HepG2 (cell line): Measurements from ENCODE around the gene DDX28. TPM values are rescaled to one million over a fixed set of nuclear protein-coding genes. Genes with fewer than 3 reads are reported as not detected.
A peak's percentile ranks its signal among the peaks of the same experiment; 100 is the strongest.

Experiments
- BATF2 ChIP-seq: sonication (generic); formaldehyde crosslinking; IDR thresholded peaks from 2 replicates; pipeline ENCODE4 v1.8.0; 2022; ENCODE audit warnings: mild to moderate bottlenecking, missing genetic modification reagents, moderate library complexity
- DDIT3 ChIP-seq: sonication (generic); formaldehyde crosslinking; IDR thresholded peaks from 2 replicates; pipeline ENCODE4 v1.4.0; 2020; ENCODE audit warnings: mild to moderate bottlenecking, missing genetic modification reagents
- ETV6 ChIP-seq: sonication (generic); formaldehyde crosslinking; conservative IDR thresholded peaks from 2 replicates; pipeline ENCODE4 v1.4.0; 2020; ENCODE audit warnings: missing genetic modification reagents
- HDAC1 ChIP-seq: sonication (generic); formaldehyde crosslinking; IDR thresholded peaks from 2 replicates; pipeline ENCODE4 v1.5.1; 2020; ENCODE audit warnings: mild to moderate bottlenecking, missing genetic modification reagents
- JUND ChIP-seq: sonication (generic); formaldehyde crosslinking; IDR thresholded peaks from 2 replicates; pipeline ENCODE4 v1.8.0; 2022; ENCODE audit warnings: mild to moderate bottlenecking, missing genetic modification reagents
- MBNL3 ChIP-seq: fragments of 250-450 bp; sonication (Bioruptor Pico); conservative IDR thresholded peaks from 2 replicates; pipeline ENCODE4 v1.8.0; 2022; ENCODE audit warnings: mild to moderate bottlenecking, inconsistent platforms
- NCOA1 ChIP-seq: sonication (generic); formaldehyde crosslinking; IDR thresholded peaks from 2 replicates; pipeline ENCODE4 v1.9.0; 2021; ENCODE audit warnings: missing genetic modification reagents
- PRMT3 ChIP-seq: sonication (generic); formaldehyde crosslinking; IDR thresholded peaks from 2 replicates; pipeline ENCODE4 v1.8.1; 2022; ENCODE audit warnings: low read depth, mild to moderate bottlenecking, moderate library complexity, missing genetic modification reagents, borderline replicate concordance
- REL ChIP-seq: sonication (generic); formaldehyde crosslinking; conservative IDR thresholded peaks from 2 replicates; pipeline ENCODE4 v1.8.0; 2022; ENCODE audit warnings: mild to moderate bottlenecking, missing genetic modification reagents, moderate library complexity
- TCF7 ChIP-seq: sonication (generic); IDR thresholded peaks from 2 replicates; pipeline ENCODE4 v1.6.1; 2016; ENCODE audit warnings: antibody characterized with exemption, low read depth
- TERF1 ChIP-seq: sonication (generic); formaldehyde crosslinking; IDR thresholded peaks from 2 replicates; pipeline ENCODE4 v1.8.0; 2022; ENCODE audit warnings: mild to moderate bottlenecking, missing genetic modification reagents, moderate library complexity
- ZNF10 ChIP-seq: sonication (generic); formaldehyde crosslinking; IDR thresholded peaks from 2 replicates; pipeline ENCODE4 v1.4.0; 2020; ENCODE audit warnings: mild to moderate bottlenecking, low read depth, missing genetic modification reagents, borderline replicate concordance
- ZNF224 ChIP-seq: sonication (generic); formaldehyde crosslinking; IDR thresholded peaks from 2 replicates; pipeline ENCODE4 v1.5.0; 2020; ENCODE audit warnings: mild to moderate bottlenecking, missing genetic modification reagents
- ZNF253 ChIP-seq: sonication (generic); formaldehyde crosslinking; IDR thresholded peaks from 2 replicates; pipeline ENCODE4 v1.8.0; 2022; ENCODE audit warnings: mild to moderate bottlenecking, missing genetic modification reagents, borderline replicate concordance
- ZNF468 ChIP-seq: sonication (generic); formaldehyde crosslinking; IDR thresholded peaks from 2 replicates; pipeline ENCODE4 v1.8.0; 2022; ENCODE audit warnings: mild to moderate bottlenecking, moderate library complexity, missing genetic modification reagents
- ZNF770 ChIP-seq: sonication (generic); formaldehyde crosslinking; IDR thresholded peaks from 2 replicates; pipeline ENCODE4 v1.5.0; 2020; ENCODE audit warnings: mild to moderate bottlenecking, missing genetic modification reagents
- ZNF776 ChIP-seq: sonication (generic); formaldehyde crosslinking; IDR thresholded peaks from 2 replicates; pipeline ENCODE4 v1.4.0; 2020; ENCODE audit warnings: mild to moderate bottlenecking, missing genetic modification reagents
- ZNF780A ChIP-seq: sonication (generic); formaldehyde crosslinking; IDR thresholded peaks from 2 replicates; pipeline ENCODE4 v1.8.0; 2022; ENCODE audit warnings: mild to moderate bottlenecking, missing genetic modification reagents, moderate library complexity
- ZNF850 ChIP-seq: sonication (generic); formaldehyde crosslinking; conservative IDR thresholded peaks from 2 replicates; pipeline ENCODE4 v1.9.0; 2021; ENCODE audit warnings: mild to moderate bottlenecking, missing genetic modification reagents
- polyA plus RNA-seq, 8 experiments: library from polyadenylated mRNA; depleted of rRNA in 3 of 8; stranded (reverse) in 7 of 8; unstranded in 1 of 8; fragments of >200 nt; fragmentation: Illumina TruSeq in 4 of 8; extraction: Trizol in 4 of 8; gene quantifications; 2 replicates each; pipeline versions ENCODE4 v1.2.1 to v1.2.3, GENCODE V29; 2011 to 2016; ENCODE audit warnings: low read depth in 4 of 8, missing spikeins in 1 of 8, mixed read lengths in 1 of 8; ENCODE audit not compliant: insufficient read depth in 1 of 8
- total RNA-seq, 5 experiments: library from RNA; depleted of rRNA; stranded (reverse); fragments of >200 nt; fragmentation: Illumina TruSeq; extraction: Trizol; gene quantifications; 2 replicates each; pipeline ENCODE4 v1.2.3, GENCODE V29; 2016; ENCODE audit warnings: low read depth in 1 of 5

DDX28 gene
- total and polyA plus RNA-seq, 2 of the 13 experiments (the other 11 are each of a cell fraction or from before 2014, with no cell fraction given): 14.1 to 16.4 TPM

GRCh38 chr16:67992661-67993206, 30.3 kb downstream of the DDX28 start (continued):
- no peak for TF ChIP-seq MBNL3 (CRISPR knock-in tag)
- peak; percentile 9; the same call in 1 of the 2 replicates for TF ChIP-seq HDAC1
- TF ChIP-seq ETV6 (CRISPR knock-in tag): no peak
- TF ChIP-seq REL: peak; percentile 85; the same call in 1 of the 2 replicates
- TF ChIP-seq TERF1 (CRISPR knock-in tag): peak; percentile 64; the same call in 1 of the 2 replicates
- TF ChIP-seq PRMT3 (CRISPR knock-in tag): 0 out of 2 replicates have a peak, but pooled peaks have one; percentile 11
- no peak for TF ChIP-seq ZNF10
- TF ChIP-seq TCF7: no peak
- peak; percentile 65; the same call in 1 of the 2 replicates for TF ChIP-seq ZNF776 (CRISPR knock-in tag)
- 0 out of 2 replicates have a peak, but pooled peaks have one; percentile 5 for TF ChIP-seq ZNF224 (CRISPR knock-in tag)
- no peak for TF ChIP-seq ZNF770
- 0 out of 2 replicates have a peak, but pooled peaks have one; percentile 20 for TF ChIP-seq BATF2 (CRISPR knock-in tag)
- TF ChIP-seq ZNF253 (CRISPR knock-in tag): peak; percentile 70
- TF ChIP-seq ZNF850 (CRISPR knock-in tag): 0 out of 2 replicates have a peak, but pooled peaks have one; percentile 19
- TF ChIP-seq JUND (CRISPR knock-in tag): 0 out of 2 replicates have a peak, but pooled peaks have one; percentile 4
- TF ChIP-seq NCOA1: peak; percentile 36; the same call in 1 of the 2 replicates
- no peak for TF ChIP-seq DDIT3
- TF ChIP-seq ZNF780A: 0 out of 2 replicates have a peak, but pooled peaks have one; percentile 42
- 0 out of 2 replicates have a peak, but pooled peaks have one; percentile 70 for TF ChIP-seq ZNF468 (CRISPR knock-in tag)
- TF ChIP-seq, all 625 proteins: peak for 22
